HCT116 (cell line): ENCODE data around the gene GHDC. TPM values are rescaled to one million over a fixed set of nuclear protein-coding genes. Genes with fewer than 3 reads are reported as not detected.

Experiments
- ATAC-seq: fragments of 200-7000 bp; cut with Tn5 transposase; 2 replicates; pipeline ENCODE4 v1.9.1; 2020; ENCODE audit warnings: mild to moderate bottlenecking, moderate library complexity
- BruUV-seq: library from RNA; stranded (reverse); fragments of 400-500 nt; replicated peaks from 2 replicates; lab custom pipeline; 2021; lab: Mats Ljungman, UMichigan
- CTCF ChIA-PET: fragments of 300-600 bp; sonication (Branson Sonifier 250); formaldehyde crosslinking; loops from one replicate; lab custom pipeline; 2021; ENCODE audit warnings: antibody characterized with exemption; lab: Charles Lee
- POLR2A ChIA-PET: fragments of 300-600, 350-600 bp; sonication (Branson Sonifier 250); formaldehyde crosslinking; loops from one replicate; lab custom pipeline; 2021; ENCODE audit warnings: antibody characterized with exemption; lab: Charles Lee
- RAD21 ChIA-PET, 2 experiments: fragments of 300-600 bp; sonication (Branson Sonifier 250); formaldehyde crosslinking; loops; one replicate each; lab custom pipeline; 2023; ENCODE audit warnings: low total read pairs in 2 of 2; ENCODE audit not compliant: uncharacterized antibody in 2 of 2, unreplicated experiment in 2 of 2, low non-redundant PET in 1 of 2; lab: Charles Lee
- DNase-seq: peaks from one replicate; pipeline ENCODE4 v3.0.0-alpha.2; 2010; ENCODE audit warnings: low read depth, low spot score
- H2AFZ ChIP-seq: fragments of 200-600 bp; shearing (Covaris generic), sonication (generic); 2 replicates; pipeline ENCODE4 v1.6.1; 2017; ENCODE audit warnings: low read depth, mixed run types, mixed read lengths, antibody characterized with exemption, low read length; ENCODE audit not compliant: poor library complexity, severe bottlenecking
- H3K27ac ChIP-seq: 2 replicates; pipeline ENCODE4 v1.5.1; 2012; ENCODE audit warnings: low read depth, low read length
- H3K27me3 ChIP-seq: fragments of 200-600 bp; sonication (generic); 2 replicates; pipeline ENCODE4 v1.6.1; 2016; ENCODE audit warnings: mixed run types, low read length, mixed read lengths; ENCODE audit not compliant: insufficient read depth
- H3K36me3 ChIP-seq, 2 experiments: fragments of 200-500 bp in 1 of 2; fragments of 200-600 bp in 1 of 2; sonication (Bioruptor generic) in 1 of 2; sonication (generic) in 1 of 2; 2 replicates each; pipeline versions ENCODE4 v1.5.1 to v1.6.1; 2014 to 2016; ENCODE audit warnings: low read length in 2 of 2, inconsistent platforms in 1 of 2, mixed read lengths in 1 of 2, mixed run types in 1 of 2; ENCODE audit not compliant: insufficient read depth in 2 of 2, control insufficient read depth in 1 of 2
- H3K4me1 ChIP-seq, 2 experiments: fragments of 200-600 bp in 1 of 2; sonication (generic) in 1 of 2; 2 replicates each; pipeline versions ENCODE4 v1.5.1 to v1.6.1; 2012 to 2017; ENCODE audit warnings: low read length in 2 of 2, inconsistent platforms in 1 of 2, mild to moderate bottlenecking in 1 of 2, mixed read lengths in 1 of 2, mixed run types in 1 of 2, moderate library complexity in 1 of 2; ENCODE audit not compliant: insufficient read depth in 2 of 2, control insufficient read depth in 1 of 2
- H3K4me2 ChIP-seq: fragments of 200-600 bp; sonication (generic); 2 replicates; pipeline ENCODE4 v1.6.1; 2017; ENCODE audit warnings: mixed run types, low read length, mixed read lengths
- H3K4me3 ChIP-seq, 2 experiments: fragments of 200-600 bp in 1 of 2; sonication (generic) in 1 of 2; replicated peaks in 1 of 2; 2 replicates each; pipeline ENCODE4 v1.5.1; 2011 to 2016; ENCODE audit warnings: low read length in 2 of 2, control low read depth in 1 of 2, low read depth in 1 of 2, mild to moderate bottlenecking in 1 of 2, mixed read lengths in 1 of 2, mixed run types in 1 of 2
- H3K79me2 ChIP-seq: fragments of 200-600 bp; sonication (generic); 2 replicates; pipeline ENCODE4 v1.6.1; 2017; ENCODE audit warnings: mild to moderate bottlenecking, mixed run types, low read length, moderate library complexity, mixed read lengths; ENCODE audit not compliant: insufficient read depth
- H3K9ac ChIP-seq: fragments of 200-600 bp; sonication (generic); 2 replicates; pipeline ENCODE4 v1.6.1; 2016; ENCODE audit warnings: low read length, mixed read lengths
- H3K9me2 ChIP-seq: fragments of 200-600 bp; sonication (generic), shearing (Covaris generic); 2 replicates; pipeline ENCODE4 v1.6.1; 2017; ENCODE audit warnings: mixed run types, mild to moderate bottlenecking, moderate library complexity; ENCODE audit not compliant: insufficient read depth
- H3K9me3 ChIP-seq, 2 experiments: fragments of 200-500 bp in 1 of 2; fragments of 200-600 bp in 1 of 2; sonication (Bioruptor generic) in 1 of 2; sonication (generic) in 1 of 2; 2 replicates each; pipeline ENCODE4 v1.6.1; 2014 to 2017; ENCODE audit warnings: low read length in 2 of 2, mixed read lengths in 2 of 2, inconsistent platforms in 1 of 2, low read depth in 1 of 2, mild to moderate bottlenecking in 1 of 2, mixed run types in 1 of 2, moderate library complexity in 1 of 2; ENCODE audit not compliant: control insufficient read depth in 1 of 2, insufficient read depth in 1 of 2
- H4K20me1 ChIP-seq: fragments of 200-600 bp; sonication (generic), shearing (Covaris generic); 2 replicates; pipeline ENCODE4 v1.6.1; 2017; ENCODE audit warnings: mixed run types, mild to moderate bottlenecking, moderate library complexity; ENCODE audit not compliant: insufficient read depth
- CEBPB ChIP-seq: IDR thresholded peaks from 2 replicates; pipeline ENCODE4 v1.6.1; 2012; ENCODE audit warnings: low read depth
- EGR1 ChIP-seq: IDR thresholded peaks from 2 replicates; pipeline ENCODE4 v1.6.1; 2012; ENCODE audit warnings: low read depth
- EZH2 ChIP-seq: fragments of 200-600 bp; sonication (generic); IDR thresholded peaks from 2 replicates; pipeline ENCODE4 v1.6.1; 2017; ENCODE audit warnings: antibody characterized with exemption, mixed run types
- POLR2AphosphoS5 ChIP-seq: IDR thresholded peaks from 2 replicates; pipeline ENCODE4 v1.6.1; 2011; ENCODE audit warnings: mild to moderate bottlenecking, low read depth, low read length, moderate library complexity
- RAD21 ChIP-seq: IDR thresholded peaks from 2 replicates; pipeline ENCODE4 v1.6.1; 2012; ENCODE audit warnings: low read depth, mild to moderate bottlenecking
- SIN3A ChIP-seq: IDR thresholded peaks from 2 replicates; pipeline ENCODE4 v1.6.1; 2012; ENCODE audit warnings: low read depth
- SRF ChIP-seq: IDR thresholded peaks from 2 replicates; pipeline ENCODE4 v1.6.1; 2012; ENCODE audit warnings: low read depth
- ZFX ChIP-seq: fragments of 450-650 bp; IDR thresholded peaks from 2 replicates; pipeline ENCODE4 v1.6.1; 2017
- intact Hi-C: fragments of 100-400 bp; cut with micrococcal nuclease; formaldehyde crosslinking; loops from 2 replicates; pipeline ENCODE4 v1.10.0; 2022
- total RNA-seq: library from RNA; stranded (reverse); gene quantifications from one replicate; pipeline ENCODE4 v1.2.1, GENCODE V29; 2021; ENCODE audit not compliant: unreplicated experiment
- TF ChIP-seq, protein P1 (sequence below): IDR thresholded peaks from 2 replicates; pipeline ENCODE4 v1.6.1; 2012

GHDC gene
- total RNA-seq, 1 experiment from 2014 or later: 13.2 TPM

DNA sequence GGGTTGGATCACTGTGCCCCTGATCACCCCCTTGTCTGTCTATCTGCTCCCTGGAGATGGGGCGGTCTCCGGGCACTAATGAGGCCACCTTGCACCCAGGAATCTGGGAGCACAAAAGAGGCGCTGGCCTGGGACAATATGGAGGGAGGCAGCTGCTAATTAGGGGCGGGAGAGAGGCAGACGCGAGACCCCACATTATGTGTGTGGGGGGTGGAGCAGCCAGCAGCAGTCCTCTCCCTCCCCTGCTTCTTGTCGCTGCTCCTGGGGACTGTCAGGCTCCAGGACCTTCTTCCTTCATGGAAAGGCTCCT lies 8.7 kb downstream of the GHDC start:
- Histone ChIP-seq H3K79me2 (no peaks in the 10 kb centered on the region), H4K20me1 (no peaks in the 10 kb centered on the region), H2AFZ (no peak overlapping the region), H3K36me3 (no peaks in the 10 kb centered on the region), H3K27ac (no peak overlapping the region), H3K4me3 (no peak overlapping the region), H3K9me3 (no peaks in the 10 kb centered on the region), H3K4me2 (no peak overlapping the region), H3K9me2 (no peaks in the 10 kb centered on the region), H3K4me1 (peaks cover 14 to 27% of the 10 kb centered on the region in 2 experiments), H3K27me3 (no peaks in the 10 kb centered on the region), H3K9ac (no peak overlapping the region)
- no peak for TF ChIP-seq CEBPB
- TF ChIP-seq RAD21: no peak
- TF ChIP-seq EGR1: no peak
- no peak for TF ChIP-seq SRF
- ChIA-PET CTCF (interaction anchor here (0.8 to 1.6 kb wide), 2 partner anchors 9 to 37 kb away, joined by 3 to 4 read pairs; partner anchors contain the start of gene GHDC), RAD21 (no interaction called here), POLR2A (no interaction called here)
- BruUV-seq: no TSS peak
- DNase-seq (no peak), ATAC-seq (no peak)
- intact Hi-C loops: no loop called here

DNA sequence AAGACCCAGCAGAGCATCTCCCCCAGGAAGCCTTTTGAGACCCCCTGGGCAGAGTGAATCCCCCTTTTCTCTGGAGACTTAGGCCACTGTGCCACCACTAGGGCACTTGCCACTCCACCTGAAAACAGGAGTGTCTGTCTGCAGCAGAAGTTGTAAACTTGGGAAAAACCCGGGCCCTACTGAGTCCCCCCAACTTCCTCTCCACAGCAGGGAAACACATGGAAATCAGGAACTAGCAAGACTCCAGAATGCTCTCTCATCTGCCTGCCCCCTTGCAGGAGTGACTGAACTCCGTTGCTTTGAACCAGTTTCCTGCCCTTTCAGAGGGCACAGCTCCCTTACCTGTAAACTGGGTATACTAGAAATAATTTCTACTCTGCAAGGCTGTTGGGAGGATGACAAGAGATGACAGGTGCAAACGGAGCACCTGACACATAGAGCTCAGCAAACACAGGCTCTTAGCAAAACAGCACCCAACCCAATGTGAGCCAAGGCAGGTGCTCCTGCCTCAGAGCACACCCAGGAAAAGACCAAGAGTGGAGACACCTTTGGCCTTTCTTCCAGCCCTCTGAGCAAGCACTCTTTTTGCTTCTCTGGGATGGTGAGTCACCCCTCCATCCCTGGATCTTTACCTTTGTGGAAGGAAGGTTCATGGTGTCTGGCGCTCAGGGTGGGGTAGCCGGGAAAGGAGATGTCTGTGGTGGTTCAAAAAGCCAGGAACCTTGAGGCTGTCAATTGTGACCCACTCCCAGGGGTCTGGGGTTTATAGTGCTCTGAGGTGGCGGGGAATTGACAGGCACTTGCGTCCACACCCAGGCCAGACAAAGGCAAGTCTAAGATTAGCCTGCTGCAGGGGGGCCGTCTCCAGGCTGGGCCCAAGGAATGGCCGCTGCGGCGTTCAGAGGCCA lies 9.3 kb downstream of the GHDC start, which contains the start of gene HCRT:
Gene HCRT (minus strand): TSS at position 740 of the 908 bp plus-strand sequence. CDS start 87 bp downstream, at position 653.
- Histone ChIP-seq H3K9me2 (no peaks in the 10 kb centered on the region), H3K27ac (no peak within 1 kb of the TSS), H3K27me3 (no peaks in the 10 kb centered on the region), H3K9ac (no peak within 1 kb of the TSS), H4K20me1 (no peaks in the 10 kb centered on the region), H3K9me3 (no peaks in the 10 kb centered on the region), H3K4me2 (peak within 1 kb of the TSS; percentile 95), H3K4me3 (no peak within 1 kb of the TSS), H3K36me3 (no peaks in the 10 kb centered on the region), H3K4me1 (peaks cover 14 to 27% of the 10 kb centered on the region in 2 experiments), H2AFZ (peak within 1 kb of the TSS; percentile 63), H3K79me2 (no peaks in the 10 kb centered on the region)
- ChIA-PET RAD21 (no interaction called here), CTCF (interaction anchor here (0.8 to 1.6 kb wide), 4 partner anchors 9 to 37 kb away, joined by 3 to 4 read pairs (median 4); partner anchors contain the start of gene GHDC), POLR2A (no interaction called here)
- TF ChIP-seq EZH2: no peak
- no peak for TF ChIP-seq ZFX
- no peak for TF ChIP-seq SIN3A
- no peak for TF ChIP-seq EGR1
- no peak for TF ChIP-seq SRF
- TF ChIP-seq, protein P1, sequence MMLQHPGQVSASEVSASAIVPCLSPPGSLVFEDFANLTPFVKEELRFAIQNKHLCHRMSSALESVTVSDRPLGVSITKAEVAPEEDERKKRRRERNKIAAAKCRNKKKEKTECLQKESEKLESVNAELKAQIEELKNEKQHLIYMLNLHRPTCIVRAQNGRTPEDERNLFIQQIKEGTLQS: no peak
- no peak for TF ChIP-seq POLR2AphosphoS5
- ATAC-seq: no peak
- BruUV-seq: no TSS peak
- DNase-seq: no peak
- intact Hi-C loops: no loop called here
